NOMO-1 treated with DMSO at 0.1 percent for 48 hours (cell line): ENCODE results near the gene KCNH6.
A peak's percentile ranks its signal among the peaks of the same experiment; 100 is the strongest.

Source experiments
- DNase-seq: peaks from one replicate; lab custom pipeline; 2025; ENCODE audit not compliant: unreplicated experiment; lab: John Stamatoyannopoulos, UW

KCNH6 gene, protein sequence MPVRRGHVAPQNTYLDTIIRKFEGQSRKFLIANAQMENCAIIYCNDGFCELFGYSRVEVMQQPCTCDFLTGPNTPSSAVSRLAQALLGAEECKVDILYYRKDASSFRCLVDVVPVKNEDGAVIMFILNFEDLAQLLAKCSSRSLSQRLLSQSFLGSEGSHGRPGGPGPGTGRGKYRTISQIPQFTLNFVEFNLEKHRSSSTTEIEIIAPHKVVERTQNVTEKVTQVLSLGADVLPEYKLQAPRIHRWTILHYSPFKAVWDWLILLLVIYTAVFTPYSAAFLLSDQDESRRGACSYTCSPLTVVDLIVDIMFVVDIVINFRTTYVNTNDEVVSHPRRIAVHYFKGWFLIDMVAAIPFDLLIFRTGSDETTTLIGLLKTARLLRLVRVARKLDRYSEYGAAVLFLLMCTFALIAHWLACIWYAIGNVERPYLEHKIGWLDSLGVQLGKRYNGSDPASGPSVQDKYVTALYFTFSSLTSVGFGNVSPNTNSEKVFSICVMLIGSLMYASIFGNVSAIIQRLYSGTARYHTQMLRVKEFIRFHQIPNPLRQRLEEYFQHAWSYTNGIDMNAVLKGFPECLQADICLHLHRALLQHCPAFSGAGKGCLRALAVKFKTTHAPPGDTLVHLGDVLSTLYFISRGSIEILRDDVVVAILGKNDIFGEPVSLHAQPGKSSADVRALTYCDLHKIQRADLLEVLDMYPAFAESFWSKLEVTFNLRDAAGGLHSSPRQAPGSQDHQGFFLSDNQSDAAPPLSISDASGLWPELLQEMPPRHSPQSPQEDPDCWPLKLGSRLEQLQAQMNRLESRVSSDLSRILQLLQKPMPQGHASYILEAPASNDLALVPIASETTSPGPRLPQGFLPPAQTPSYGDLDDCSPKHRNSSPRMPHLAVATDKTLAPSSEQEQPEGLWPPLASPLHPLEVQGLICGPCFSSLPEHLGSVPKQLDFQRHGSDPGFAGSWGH

DNA sequence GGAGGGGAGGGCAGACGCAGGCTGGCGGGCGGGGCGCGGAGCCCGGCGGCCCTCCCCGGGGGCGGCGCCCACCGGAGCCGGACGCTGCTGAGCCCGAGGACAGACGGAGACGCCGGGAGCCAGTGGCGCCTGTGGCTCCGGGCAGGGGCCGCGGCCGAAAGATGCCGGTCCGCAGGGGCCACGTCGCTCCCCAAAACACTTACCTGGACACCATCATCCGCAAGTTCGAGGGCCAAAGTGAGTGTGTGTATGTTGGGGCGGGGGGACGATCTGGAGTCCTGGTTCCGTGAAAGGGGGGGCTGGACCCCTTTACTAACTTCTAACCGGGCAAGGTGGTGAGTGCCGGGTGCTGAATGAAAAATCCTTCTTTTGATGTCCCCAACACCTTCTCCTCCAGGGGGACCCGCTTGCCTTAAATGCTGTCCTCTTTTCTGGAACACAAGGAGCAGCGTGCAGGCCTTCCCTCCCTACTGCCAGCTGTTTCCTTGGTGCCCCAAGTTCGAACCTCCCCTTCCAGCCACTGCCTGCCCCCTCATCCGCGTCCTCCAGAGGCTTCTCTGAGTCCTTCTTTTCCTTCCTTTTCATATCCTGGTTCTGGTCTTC lies at the start of gene KCNH6:
KCNH6 (plus strand) TSS at position 106 of the 603 bp plus-strand sequence; CDS start at position 162, 56 bp downstream.
- DNase-seq: no peak

DNA sequence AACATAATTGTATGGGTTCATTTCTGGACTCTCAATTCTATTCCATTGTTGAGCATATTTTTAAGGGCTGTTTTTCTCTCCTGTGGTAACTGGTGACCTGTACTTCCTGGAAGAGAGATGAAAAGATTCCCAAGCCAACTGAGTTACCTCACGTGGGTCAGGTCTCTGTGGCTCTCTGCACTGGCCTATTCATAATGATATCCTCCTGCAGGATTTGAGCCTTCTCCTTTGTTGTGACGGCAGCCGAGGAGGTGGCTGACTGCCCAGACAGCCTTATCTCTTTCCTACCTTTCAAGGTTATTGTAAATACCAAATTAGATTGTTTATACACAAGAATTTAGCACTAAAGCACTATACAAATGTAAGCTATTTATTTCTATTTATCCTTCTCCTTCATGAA lies 49.0 kb upstream of the KCNH6 start:
- DNase-seq: no peak

DNA sequence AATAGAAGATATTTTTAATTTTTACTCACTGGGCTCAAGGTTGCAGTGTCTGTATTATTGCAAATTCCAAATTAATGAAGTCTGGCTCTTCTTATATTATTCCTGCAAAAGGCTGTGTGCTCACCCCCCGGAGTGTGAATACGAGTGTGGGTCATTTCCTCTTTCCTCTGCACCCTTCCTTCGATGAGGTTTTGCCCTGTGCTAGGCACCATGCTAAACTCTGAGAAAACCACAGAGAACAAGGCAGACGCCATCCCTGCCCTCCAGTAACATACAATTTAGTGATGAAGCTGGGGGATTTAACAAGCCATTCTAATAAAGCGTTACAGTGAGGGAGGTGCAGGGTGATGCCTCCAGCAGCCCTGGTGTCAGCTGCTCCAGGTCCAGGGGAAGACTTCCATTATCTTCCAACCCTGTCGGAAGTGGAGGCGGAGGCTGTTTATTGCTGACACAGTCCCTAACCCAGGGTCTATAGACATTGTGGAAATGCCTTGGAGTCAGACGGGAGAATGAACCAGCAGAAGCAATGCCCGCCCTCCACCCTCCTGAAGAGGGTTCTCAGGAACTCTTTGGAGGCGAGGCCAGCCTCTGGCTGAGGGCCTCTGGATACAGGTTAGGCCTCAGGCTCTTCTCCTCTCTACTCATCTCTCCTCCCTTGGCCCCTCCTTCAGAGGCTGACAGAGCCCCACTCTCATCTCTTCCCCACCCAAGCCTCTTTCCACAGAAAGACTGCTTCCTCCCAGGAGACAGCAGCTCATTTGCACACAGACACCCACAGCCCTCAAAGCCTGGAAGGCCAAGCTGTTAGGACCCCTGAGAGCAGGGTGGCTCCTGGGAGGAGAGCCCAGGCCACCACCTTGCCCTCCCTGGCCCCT lies 48.3 kb upstream of the KCNH6 start:
- DNase-seq: no peak

DNA sequence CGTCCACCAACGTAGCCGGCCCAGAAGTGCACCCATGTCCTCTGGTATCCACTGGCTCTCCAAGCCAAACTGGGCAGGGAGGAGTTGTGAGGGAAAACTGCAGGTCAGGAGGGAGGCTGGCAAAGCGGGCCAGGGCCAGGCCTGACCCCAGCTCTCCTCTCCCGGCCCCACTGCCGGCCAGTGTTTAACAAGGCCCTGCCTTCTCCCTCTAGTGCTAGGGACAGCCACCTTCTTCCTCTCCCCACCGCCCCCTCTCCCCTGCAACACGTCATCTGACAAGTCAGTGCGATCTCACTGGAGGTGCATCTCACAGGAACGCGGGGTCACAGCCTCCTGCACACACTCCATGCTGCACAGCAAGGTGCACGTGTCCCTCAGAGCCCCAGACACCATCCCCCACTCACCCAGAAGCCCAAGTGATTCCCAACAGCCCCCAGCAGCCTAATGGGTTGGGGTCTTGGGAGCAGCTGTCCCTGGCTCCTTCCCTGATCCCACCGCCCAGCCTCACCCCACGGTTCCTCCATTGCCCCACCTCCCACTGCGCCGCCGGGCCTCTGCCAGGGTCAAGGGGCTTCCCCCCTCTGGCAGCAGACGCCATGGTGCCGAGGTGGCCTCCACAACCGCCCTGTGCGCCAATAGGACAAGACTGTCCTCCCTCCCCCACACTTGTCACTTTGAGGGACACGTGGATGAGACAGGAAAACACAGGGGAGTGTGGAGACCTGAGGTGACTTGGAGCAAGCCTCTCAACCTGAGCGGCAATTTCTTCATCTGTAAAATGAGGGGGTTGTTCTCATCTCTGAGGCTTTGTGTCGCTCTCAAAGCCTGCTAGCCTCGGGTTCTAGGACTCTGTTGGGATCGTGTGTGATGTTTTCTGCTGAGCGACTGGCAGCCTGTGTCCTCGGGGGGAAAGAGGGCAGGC lies 47.4 kb upstream of the KCNH6 start:
- DNase-seq: no peak

DNA sequence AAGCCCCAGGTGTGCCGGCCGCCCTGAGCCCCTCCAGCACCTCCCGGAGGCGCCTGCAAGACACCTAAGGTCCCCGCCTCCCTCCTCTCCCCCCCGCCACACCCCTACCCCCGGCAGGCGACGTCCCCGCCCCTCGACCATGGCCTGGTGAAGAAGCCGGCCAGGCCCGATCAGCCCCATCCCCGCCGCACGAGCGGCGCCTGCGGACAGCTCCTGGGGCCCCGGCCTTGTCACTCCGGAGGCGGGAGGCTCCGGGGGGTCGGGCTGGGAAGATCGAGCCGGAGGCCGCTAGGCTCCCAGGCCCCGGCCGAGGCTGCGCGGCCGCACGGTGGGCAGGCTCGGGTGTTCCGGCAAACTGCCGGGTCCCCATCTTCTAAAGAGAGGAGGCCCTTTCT lies 46.7 kb upstream of the KCNH6 start:
- DNase-seq: no peak

DNA sequence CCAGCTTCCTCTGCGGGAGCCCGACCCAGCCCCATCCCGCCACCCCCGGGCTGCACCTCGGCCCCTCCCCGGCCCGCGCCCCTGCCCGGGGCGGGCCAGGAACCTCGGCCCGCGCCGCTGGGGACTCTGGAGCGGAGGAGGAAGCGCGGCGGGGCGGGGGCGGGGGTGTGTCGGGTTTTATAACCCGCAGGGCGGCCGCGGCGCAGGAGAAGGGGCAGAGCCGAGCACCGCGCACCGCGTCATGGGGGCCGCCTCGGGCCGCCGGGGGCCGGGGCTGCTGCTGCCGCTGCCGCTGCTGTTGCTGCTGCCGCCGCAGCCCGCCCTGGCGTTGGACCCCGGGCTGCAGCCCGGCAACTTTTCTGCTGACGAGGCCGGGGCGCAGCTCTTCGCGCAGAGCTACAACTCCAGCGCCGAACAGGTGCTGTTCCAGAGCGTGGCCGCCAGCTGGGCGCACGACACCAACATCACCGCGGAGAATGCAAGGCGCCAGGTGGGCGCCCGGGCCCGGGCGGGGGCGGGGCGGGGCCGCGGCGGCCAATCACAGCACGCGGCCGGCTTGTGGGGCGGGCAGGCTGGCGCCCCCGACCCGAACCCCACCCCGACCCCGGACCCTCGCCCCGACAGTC lies 46.2 kb upstream of the KCNH6 start, which contains the start of gene ACE:
ACE (plus strand) TSS at position 208 of the 626 bp plus-strand sequence; CDS start at position 242, 34 bp downstream.
- DNase-seq: peak; percentile 56

DNA sequence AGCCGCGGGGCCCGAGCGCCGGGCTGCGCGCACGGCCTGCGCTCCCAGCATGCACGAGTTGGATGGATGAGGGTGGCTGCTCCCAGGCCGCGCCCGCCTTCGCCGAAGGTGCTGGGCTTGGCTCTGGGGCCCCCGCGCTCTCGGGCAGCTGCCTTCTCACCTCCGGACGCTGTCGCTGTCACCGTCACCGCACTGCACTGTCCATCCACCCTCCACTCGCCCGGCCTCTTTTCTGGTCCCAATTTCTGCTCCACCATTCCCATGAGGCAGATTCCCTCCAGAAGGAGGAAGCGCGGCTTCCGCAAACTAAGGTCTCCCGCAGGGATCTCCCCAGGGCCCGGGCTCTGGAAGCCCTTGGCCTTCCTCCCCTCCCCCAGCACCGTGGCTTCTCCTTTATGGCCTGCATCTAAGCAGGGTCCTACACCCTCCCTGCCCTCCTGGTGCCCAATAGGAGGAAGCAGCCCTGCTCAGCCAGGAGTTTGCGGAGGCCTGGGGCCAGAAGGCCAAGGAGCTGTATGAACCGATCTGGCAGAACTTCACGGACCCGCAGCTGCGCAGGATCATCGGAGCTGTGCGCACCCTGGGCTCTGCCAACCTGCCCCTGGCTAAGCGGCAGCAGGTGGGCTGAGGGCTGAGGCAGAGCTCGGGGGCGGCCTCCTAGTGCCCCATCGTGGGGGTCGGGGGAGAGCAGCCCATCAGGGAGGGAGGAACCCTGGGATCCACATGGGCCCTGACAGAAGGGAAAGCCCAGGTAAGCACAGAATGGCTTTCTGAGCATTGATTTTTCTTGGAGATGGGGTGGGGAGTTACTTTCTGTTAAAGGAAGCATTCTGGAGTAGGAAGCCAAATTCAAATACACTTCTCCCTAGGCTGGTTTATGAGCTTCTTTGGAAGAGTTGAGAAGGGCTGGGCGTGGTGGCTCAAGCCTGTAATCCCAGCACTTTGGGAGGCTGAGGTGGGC lies 45.4 kb upstream of the KCNH6 start:
- no peak for DNase-seq

DNA sequence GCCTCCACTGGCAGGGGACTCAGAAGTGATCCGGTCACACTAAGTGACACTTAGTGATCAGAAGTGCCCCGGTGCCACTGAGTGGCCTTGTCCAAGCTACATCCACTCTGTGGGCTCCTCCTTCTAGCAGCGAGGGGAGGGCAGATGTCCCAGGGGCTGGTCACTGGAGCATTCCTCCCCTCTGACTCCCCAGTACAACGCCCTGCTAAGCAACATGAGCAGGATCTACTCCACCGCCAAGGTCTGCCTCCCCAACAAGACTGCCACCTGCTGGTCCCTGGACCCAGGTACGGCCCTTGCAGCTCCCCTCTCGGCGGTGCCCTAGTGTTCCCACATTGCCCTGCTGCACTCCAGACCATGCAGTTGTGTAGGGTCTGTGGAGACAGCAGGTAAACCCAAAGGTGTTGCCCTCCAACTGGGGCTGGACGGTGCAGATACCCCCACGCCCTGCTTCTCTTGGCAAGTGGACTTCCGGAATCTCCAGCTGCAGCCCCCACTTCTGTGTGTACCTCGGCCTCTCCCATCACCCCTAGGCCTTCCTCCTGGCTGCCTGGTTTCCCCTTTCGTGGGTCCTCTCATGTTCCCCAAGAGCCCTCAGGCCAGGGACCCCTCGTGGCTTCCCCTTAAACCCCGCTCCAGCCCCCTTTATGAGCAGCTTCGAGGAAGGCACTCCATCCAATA lies 44.2 kb upstream of the KCNH6 start:
- peak; percentile 70 for DNase-seq

DNA sequence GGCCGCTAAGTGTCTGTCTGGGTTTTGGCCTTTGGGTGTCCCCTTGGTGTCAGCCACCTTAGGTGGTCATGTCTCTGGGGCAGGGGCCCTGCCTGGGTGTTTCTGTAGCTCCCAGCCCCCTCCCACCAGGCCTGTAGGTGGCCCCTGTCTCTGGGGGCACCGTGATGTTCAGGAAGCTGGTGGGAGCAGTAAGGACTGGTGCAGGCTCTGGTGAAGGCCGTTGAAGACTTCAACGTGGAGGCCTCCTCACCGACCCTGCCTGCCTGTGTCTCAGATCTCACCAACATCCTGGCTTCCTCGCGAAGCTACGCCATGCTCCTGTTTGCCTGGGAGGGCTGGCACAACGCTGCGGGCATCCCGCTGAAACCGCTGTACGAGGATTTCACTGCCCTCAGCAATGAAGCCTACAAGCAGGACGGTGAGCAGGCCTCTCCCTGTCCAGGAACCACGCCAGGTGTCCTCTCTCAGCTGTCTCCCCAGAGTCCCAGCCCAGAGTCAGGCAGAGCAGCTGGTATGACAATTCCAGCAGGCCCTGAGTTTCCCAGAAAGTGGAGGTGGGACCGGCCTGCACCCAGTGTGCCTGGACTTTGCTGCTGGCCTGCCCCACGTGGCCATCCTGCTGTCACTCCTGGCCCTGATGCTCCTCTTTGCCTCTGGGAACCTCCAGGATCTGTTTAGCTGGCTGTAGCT lies 43.5 kb upstream of the KCNH6 start:
- DNase-seq: no peak

DNA sequence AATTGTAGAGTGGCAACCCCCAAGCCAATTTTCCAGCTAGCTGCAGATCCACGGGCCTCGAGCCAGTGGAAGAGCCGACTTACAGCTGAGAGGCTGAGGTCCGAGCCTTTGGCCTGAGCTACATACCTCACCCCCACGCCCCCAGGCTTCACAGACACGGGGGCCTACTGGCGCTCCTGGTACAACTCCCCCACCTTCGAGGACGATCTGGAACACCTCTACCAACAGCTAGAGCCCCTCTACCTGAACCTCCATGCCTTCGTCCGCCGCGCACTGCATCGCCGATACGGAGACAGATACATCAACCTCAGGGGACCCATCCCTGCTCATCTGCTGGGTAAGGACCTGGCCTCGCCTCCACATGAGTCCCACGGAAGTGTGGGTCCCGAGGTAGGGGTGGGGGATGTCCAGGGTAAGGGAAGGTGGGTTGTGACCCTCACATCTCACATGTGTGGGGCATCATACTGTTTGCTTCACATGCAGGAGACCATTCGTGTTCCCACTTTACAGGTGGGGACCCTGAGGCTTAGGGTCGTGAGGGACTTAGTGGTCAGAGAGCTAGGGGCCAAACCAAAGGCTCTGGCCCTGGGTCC lies 42.9 kb upstream of the KCNH6 start:
- DNase-seq: no peak

DNA sequence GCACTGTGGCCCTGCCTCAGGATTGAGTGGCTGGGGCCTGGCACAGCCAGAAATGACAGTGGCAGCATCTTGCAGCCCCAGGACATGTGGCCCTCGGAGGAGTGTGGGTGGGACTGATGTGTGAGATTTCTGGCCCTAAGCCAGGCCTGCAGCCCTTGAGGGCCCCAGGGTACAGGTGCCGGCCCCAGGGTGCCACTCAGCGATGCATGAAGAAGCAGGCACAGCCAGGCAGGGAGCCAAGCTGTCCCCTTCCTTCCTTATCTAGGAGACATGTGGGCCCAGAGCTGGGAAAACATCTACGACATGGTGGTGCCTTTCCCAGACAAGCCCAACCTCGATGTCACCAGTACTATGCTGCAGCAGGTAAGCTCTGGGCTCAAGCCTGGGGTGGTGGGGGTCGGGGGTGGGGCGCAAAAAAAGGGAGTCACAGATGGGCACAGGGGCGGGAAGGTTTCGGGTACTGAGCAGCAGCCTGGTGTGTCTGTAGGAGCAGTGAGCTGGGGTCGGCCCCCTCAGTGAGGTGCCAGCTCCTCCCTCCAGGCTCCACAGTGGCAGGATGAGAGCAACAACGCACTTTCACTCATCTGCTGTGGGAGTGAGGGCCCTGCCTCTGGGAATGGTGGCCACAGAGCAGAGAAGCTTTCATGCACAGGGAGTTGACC lies 42.2 kb upstream of the KCNH6 start:
- DNase-seq: no peak

DNA sequence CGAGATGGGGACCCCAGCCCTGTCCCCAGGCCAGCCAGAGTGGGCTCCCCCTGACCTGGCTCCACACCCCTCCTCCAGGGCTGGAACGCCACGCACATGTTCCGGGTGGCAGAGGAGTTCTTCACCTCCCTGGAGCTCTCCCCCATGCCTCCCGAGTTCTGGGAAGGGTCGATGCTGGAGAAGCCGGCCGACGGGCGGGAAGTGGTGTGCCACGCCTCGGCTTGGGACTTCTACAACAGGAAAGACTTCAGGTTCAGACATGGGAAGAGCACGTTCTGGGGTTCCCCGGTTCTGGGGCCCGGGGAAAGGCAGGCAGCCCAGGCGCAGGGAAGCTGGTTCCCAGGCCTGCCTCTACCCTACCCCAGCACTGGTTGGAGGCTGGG lies 41.7 kb upstream of the KCNH6 start:
- no peak for DNase-seq

DNA sequence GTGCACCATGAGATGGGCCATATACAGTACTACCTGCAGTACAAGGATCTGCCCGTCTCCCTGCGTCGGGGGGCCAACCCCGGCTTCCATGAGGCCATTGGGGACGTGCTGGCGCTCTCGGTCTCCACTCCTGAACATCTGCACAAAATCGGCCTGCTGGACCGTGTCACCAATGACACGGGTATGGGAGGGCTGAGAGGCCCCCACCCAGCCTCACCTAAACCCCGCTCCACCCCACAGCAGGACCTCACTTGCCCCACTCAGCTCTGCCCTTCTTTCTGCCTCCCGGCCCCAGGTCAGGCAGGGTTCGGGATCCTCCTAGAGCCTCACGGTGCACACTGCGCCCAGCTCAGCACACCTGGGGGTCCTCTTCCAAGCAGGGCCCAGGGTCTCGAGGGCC lies 40.6 kb upstream of the KCNH6 start:
- DNase-seq: no peak

DNA sequence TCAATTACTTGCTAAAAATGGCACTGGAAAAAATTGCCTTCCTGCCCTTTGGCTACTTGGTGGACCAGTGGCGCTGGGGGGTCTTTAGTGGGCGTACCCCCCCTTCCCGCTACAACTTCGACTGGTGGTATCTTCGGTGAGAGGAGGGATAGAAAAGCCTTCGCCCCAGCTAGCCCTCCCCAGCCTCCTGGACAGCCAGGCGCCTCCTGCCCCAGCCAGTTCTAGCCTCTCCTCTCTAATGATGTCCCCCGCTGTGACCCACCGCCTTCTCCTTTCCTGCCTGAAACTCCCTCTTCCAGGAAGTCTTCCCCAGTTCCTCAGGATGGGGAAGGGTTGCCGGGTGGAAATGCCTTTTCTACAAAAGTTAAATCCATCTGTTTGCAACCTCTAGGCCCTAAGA lies 40.1 kb upstream of the KCNH6 start:
- no peak for DNase-seq

DNA sequence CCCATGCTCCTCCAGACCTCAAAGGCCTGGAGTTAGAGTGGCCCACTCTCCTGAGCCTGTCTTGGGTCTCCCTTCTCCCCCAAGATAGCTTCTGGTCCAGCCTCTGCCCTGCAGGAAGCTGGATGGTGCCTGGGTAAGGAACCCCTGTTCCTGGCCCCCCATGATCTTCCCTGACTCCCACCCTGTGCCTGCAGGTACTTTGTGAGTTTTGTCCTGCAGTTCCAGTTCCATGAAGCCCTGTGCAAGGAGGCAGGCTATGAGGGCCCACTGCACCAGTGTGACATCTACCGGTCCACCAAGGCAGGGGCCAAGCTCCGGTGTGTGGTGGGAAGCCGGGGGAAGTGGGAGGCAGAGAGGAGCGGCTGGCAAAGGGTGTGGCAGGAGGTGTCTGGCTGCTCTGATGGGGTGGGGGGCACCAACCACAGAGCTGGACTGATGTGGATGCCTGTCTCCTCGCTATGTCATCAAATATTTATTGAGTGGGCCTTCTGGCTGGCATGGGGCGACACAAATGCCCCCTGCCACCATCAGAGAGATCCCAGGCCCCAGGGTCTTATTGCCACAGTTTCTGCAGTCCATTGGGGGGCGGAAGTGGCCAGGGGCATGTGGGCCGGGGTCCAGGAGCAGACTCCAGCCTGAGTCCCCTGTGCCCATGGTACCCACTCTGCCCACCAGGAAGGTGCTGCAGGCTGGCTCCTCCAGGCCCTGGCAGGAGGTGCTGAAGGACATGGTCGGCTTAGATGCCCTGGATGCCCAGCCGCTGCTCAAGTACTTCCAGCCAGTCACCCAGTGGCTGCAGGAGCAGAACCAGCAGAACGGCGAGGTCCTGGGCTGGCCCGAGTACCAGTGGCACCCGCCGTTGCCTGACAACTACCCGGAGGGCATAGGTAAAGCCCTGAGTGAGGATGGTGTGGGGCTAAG lies 39.2 kb upstream of the KCNH6 start:
- no peak for DNase-seq
